Left kidney (tissue), 8 donors: ENCODE results near the gene BEX3. TPM values are rescaled to one million over a fixed set of nuclear protein-coding genes. Genes with fewer than 3 reads are reported as not detected.
A peak's percentile ranks its signal among the peaks of the same experiment; 100 is the strongest.
"Not testable (repeated sequence)": the region's sequence is repeated elsewhere in the genome, so short reads cannot be mapped to it uniquely, and the experiment has no call there.

Experiments used
- DNase-seq: peaks from one replicate; pipeline ENCODE4 v3.0.0-alpha.2; 2013
- long read RNA-seq, 8 donors: transcript quantifications; one replicate each; lab custom pipeline, GENCODE V29; 2026
- polyA plus RNA-seq: library from polyadenylated mRNA; unstranded; fragments of 120-200 nt; gene quantifications from one replicate; pipeline ENCODE4 v1.2.1, GENCODE V29; 2013; ENCODE audit not compliant: insufficient read length

Gene BEX3
- 517 TPM for polyA plus RNA-seq
- long read RNA-seq, donor 1, transcript BEX3-204 (3 exons, 913 nt), result minor isoform, 95 of 506 reads
- long read RNA-seq, donor 1, transcript BEX3-201 (3 exons, 921 nt), result major isoform, 330 of 506 reads
- long read RNA-seq, donor 1, transcript BEX3-202 (2 exons, 753 nt), result minor isoform, 24 of 506 reads
- long read RNA-seq, donor 1, partial matches to known transcripts, result 20 of 506 reads
- long read RNA-seq, donor 1, other reads (novel, unspliced or antisense), result 35 of 506 reads
- long read RNA-seq, donor 2, transcript BEX3-204 (3 exons, 913 nt), result minor isoform, 90 of 475 reads
- long read RNA-seq, donor 2, transcript BEX3-201 (3 exons, 921 nt), result major isoform, 318 of 475 reads
- long read RNA-seq, donor 2, transcript BEX3-202 (2 exons, 753 nt), result minor isoform, 19 of 475 reads
- long read RNA-seq, donor 2, partial matches to known transcripts, result 46 of 475 reads
- long read RNA-seq, donor 2, other reads (novel, unspliced or antisense), result 0 of 475 reads
- long read RNA-seq, donor 3, transcript BEX3-201 (3 exons, 921 nt), result major isoform, 246 of 386 reads
- long read RNA-seq, donor 3, transcript BEX3-202 (2 exons, 753 nt), result minor isoform, 11 of 386 reads
- long read RNA-seq, donor 3, transcript BEX3-204 (3 exons, 913 nt), result minor isoform, 89 of 386 reads
- long read RNA-seq, donor 3, partial matches to known transcripts, result 14 of 386 reads
- long read RNA-seq, donor 3, other reads (novel, unspliced or antisense), result 25 of 386 reads
- long read RNA-seq, donor 4, transcript BEX3-204 (3 exons, 913 nt), result minor isoform, 12 of 154 reads
- long read RNA-seq, donor 4, transcript BEX3-201 (3 exons, 921 nt), result major isoform, 58 of 154 reads
- long read RNA-seq, donor 4, partial matches to known transcripts, result 81 of 154 reads
- long read RNA-seq, donor 4, other reads (novel, unspliced or antisense), result 0 of 154 reads
- long read RNA-seq, donor 5, transcript BEX3-201 (3 exons, 921 nt), result major isoform, 544 of 858 reads
- long read RNA-seq, donor 5, transcript BEX3-202 (2 exons, 753 nt), result minor isoform, 37 of 858 reads
- long read RNA-seq, donor 5, transcript BEX3-204 (3 exons, 913 nt), result minor isoform, 180 of 858 reads
- long read RNA-seq, donor 5, partial matches to known transcripts, result 29 of 858 reads
- long read RNA-seq, donor 5, other reads (novel, unspliced or antisense), result 66 of 858 reads
- long read RNA-seq, donor 6, transcript BEX3-201 (3 exons, 921 nt), result major isoform, 334 of 509 reads
- long read RNA-seq, donor 6, transcript BEX3-202 (2 exons, 753 nt), result minor isoform, 26 of 509 reads
- long read RNA-seq, donor 6, transcript BEX3-204 (3 exons, 913 nt), result minor isoform, 102 of 509 reads
- long read RNA-seq, donor 6, partial matches to known transcripts, result 18 of 509 reads
- long read RNA-seq, donor 6, other reads (novel, unspliced or antisense), result 28 of 509 reads
- long read RNA-seq, donor 7, transcript BEX3-204 (3 exons, 913 nt), result minor isoform, 123 of 714 reads
- long read RNA-seq, donor 7, transcript BEX3-201 (3 exons, 921 nt), result major isoform, 499 of 714 reads
- long read RNA-seq, donor 7, transcript BEX3-202 (2 exons, 753 nt), result minor isoform, 33 of 714 reads
- long read RNA-seq, donor 7, partial matches to known transcripts, result 27 of 714 reads
- long read RNA-seq, donor 7, other reads (novel, unspliced or antisense), result 31 of 714 reads
- long read RNA-seq, donor 8, transcript BEX3-204 (3 exons, 913 nt), result minor isoform, 40 of 204 reads
- long read RNA-seq, donor 8, transcript BEX3-201 (3 exons, 921 nt), result major isoform, 137 of 204 reads
- long read RNA-seq, donor 8, transcript BEX3-202 (2 exons, 753 nt), result minor isoform, 8 of 204 reads
- long read RNA-seq, donor 8, partial matches to known transcripts, result 6 of 204 reads
- long read RNA-seq, donor 8, other reads (novel, unspliced or antisense), result 12 of 204 reads

- DNase-seq, result peak; percentile 59
Measured at GRCh38 chrX:103376118-103376978, at the start of gene BEX3. Gene BEX3, plus strand, starts transcription at chrX:103376538. Its CDS starts 984 bp downstream, at chrX:103377522.

- DNase-seq, result peak; percentile 70
Measured at GRCh38 chrX:103329991-103330390, 46.3 kb upstream of the BEX3 start, which contains the start of gene TCEAL7. Gene TCEAL7, plus strand, starts transcription at chrX:103330239. Its CDS starts 1,165 bp downstream, at chrX:103331404.

- peak; percentile 49 for DNase-seq
Measured at GRCh38 chrX:103330681-103331288, 45.6 kb upstream of the BEX3 start.

- no peak for DNase-seq
Measured at GRCh38 chrX:103338663-103339062, 37.7 kb upstream of the BEX3 start.

GRCh38 chrX:103343105-103343504 lies 33.2 kb upstream of the BEX3 start:
- DNase-seq, result no peak

GRCh38 chrX:103344606-103345005 lies 31.7 kb upstream of the BEX3 start:
- no peak for DNase-seq

- no peak for DNase-seq
Measured at GRCh38 chrX:103347682-103348397, 28.5 kb upstream of the BEX3 start.

GRCh38 chrX:103356130-103356798 lies 20.1 kb upstream of the BEX3 start, which contains the start of gene TCEAL9:
Gene TCEAL9, plus strand, starts transcription at chrX:103356506. Its CDS starts 1,179 bp downstream, at chrX:103357685.
- peak; percentile 81 for DNase-seq

GRCh38 chrX:103356858-103357257 lies 19.5 kb upstream of the BEX3 start:
- DNase-seq, result peak; percentile 52

GRCh38 chrX:103357871-103358270 lies 18.5 kb upstream of the BEX3 start:
- DNase-seq, result no peak

GRCh38 chrX:103359605-103360004 lies 16.7 kb upstream of the BEX3 start:
- not testable (repeated sequence) for DNase-seq

- DNase-seq, result no peak
Measured at GRCh38 chrX:103360092-103360491, 16.2 kb upstream of the BEX3 start.

GRCh38 chrX:103360916-103361315 lies 15.4 kb upstream of the BEX3 start:
- no peak for DNase-seq

GRCh38 chrX:103361798-103362197 lies 14.5 kb upstream of the BEX3 start:
- no peak for DNase-seq

GRCh38 chrX:103362474-103362873 lies 13.9 kb upstream of the BEX3 start:
- no peak for DNase-seq

- DNase-seq, result no peak
Measured at GRCh38 chrX:103363046-103363445, 13.3 kb upstream of the BEX3 start.

GRCh38 chrX:103367502-103367901 lies 8.8 kb upstream of the BEX3 start:
- no peak for DNase-seq

GRCh38 chrX:103369479-103369878 lies 6.9 kb upstream of the BEX3 start:
- DNase-seq, result no peak
